IPS-NIHi7 (cell line): ENCODE results near the gene NYNRIN.
"Not testable (repeated sequence)": the region's sequence is repeated elsewhere in the genome, so short reads cannot be mapped to it uniquely, and the experiment has no call there.

ENCODE experiments used
- DNase-seq: peaks from one replicate; pipeline ENCODE4 v3.0.0; 2012; ENCODE audit warnings: mixed read lengths; ENCODE audit errors: extremely low spot score

NYNRIN gene

GRCh38 chr14:24431569-24432258 lies 32.9 kb downstream of the NYNRIN start:
- DNase-seq, result peak; percentile 93

GRCh38 chr14:24432259-24433131 lies 33.7 kb downstream of the NYNRIN start:
- no peak for DNase-seq

DNA sequence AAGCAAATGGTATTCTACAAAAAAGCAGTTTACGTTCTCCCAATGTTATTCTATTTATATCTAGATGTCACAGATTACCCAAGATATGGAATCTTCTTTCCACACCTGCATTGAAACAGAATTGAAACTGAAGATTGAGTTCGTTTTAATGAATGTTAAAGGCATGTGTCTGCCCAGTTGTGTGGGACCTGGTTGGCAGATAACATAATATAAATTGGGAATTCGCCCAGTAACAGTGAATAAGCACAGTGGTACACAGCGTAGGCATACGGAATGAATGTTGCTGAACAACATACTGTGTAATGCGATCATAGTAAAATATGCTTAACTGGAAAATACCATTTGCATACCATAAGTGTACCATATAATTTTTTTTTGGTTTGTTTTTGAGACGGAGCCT lies 35.2 kb downstream of the NYNRIN start:
- DNase-seq, result no peak

DNA sequence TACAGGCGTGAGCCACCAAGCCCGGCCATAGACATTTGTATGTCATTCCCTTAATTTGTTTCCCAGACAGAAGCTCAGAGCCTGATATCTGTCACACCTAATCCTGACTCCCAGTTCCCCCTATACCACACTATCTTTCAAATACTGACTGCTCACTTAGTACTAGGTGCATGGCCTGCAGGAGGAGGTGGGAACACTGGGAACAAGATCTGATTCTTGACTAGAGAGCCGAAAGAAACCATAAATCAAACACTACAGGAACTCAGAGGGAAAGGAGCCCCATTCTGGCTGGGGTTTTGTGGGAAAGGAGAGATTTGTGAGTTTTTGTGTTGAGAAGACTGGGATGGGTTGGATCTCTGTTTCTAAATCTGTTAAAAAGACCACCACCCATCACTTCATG lies 35.9 kb downstream of the NYNRIN start:
- no peak for DNase-seq

DNA sequence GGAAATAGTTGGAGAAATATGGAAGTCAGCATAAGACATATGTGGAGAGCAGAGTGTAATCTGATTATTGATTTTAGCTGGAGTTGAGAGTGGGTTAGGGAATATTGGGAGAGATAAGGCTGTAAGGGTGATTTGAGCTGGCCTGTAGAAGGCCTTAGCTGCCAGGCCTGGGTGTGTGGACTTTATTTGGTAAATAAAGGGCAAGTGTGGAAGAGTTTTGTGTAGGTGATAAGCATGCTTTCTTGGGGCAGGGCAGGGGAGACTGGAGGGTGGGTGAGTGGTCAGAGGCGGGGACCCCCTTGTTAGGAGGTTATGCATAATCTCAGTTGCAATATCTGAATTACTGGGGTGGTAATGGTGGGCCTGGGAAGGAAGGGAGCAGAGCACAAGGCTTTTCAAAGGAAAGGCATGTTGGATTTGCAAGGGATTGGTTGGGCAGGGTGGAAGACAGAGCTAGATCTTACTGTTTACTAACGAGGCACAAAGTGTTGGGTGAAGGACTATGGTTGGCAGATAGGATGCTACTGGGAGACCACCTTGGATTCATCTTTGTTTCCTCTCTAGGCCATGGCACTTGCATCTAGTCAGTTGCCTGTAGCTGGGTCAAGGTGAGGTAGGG lies 36.5 kb downstream of the NYNRIN start:
- DNase-seq, result no peak

DNA sequence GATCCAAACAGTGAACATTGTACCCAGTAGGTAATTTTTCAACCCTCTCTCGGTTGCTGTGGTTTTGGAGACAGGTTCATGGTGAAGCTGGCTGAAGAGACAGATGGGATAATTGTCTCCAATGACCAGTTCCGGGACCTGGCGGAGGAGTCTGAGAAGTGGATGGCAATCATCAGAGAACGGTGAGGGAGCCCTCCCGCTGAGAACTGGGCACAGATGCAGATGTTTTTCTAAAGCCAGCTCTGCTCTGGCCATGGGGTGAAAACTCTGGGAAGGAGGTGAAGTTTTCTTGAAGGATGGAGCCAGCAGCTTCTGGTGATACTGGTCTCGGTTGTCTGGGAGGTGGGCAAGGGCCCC lies 37.2 kb downstream of the NYNRIN start:
- DNase-seq, result no peak

DNA sequence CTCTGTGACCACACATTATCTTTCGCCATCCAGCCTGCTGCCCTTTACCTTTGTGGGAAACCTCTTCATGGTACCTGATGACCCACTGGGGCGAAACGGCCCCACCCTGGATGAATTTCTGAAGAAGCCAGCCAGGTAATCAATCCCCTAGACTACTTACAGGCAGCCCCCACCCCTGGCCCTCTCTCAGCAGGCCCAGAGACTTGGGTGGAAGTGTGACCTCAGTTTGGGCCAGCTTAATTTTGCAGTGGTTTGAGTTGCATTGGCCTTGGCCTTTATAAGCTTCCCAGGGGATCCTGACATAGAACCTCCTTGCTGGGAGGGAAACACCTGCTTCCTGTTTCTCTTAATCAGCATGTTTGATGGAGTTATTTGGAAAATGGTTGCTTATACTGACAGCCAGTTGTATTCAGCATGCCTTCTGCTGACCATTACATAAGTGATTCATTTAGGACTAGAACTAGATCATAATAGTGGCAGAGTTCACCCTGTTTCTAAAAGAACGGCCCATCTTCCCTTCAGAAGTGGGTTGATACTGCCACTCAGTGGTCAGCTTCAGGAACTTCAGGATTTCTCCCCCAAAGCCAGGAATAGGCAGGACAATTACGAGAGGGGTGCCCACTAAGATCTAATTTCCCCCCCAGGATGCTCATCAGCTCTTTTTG lies 37.7 kb downstream of the NYNRIN start:
- peak; percentile 69 for DNase-seq

- no peak for DNase-seq
Measured at GRCh38 chr14:24437020-24437735, 38.4 kb downstream of the NYNRIN start.

- no peak for DNase-seq
Measured at GRCh38 chr14:24437736-24438067, 38.9 kb downstream of the NYNRIN start.

GRCh38 chr14:24438223-24439097 lies 39.7 kb downstream of the NYNRIN start:
- no peak for DNase-seq

DNA sequence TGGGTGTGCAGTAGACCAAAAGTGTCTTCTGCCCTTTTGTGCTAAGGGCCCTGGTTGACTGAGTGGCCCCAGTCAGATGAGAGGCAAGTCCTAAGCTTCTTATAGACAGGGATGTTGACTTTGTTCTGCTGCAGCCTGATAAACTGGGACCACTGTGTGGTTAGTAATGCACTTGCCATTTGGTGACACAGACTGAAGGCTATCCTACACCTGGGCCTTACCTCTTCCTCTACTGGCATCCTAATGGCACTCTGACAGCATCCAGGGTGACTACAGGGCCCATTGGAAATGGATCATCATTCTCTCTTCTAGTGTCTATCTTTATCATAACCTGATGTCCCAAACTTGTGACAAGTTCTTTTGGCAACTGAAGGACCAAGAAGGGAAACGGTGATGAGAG lies 40.5 kb downstream of the NYNRIN start:
- no peak for DNase-seq

DNA sequence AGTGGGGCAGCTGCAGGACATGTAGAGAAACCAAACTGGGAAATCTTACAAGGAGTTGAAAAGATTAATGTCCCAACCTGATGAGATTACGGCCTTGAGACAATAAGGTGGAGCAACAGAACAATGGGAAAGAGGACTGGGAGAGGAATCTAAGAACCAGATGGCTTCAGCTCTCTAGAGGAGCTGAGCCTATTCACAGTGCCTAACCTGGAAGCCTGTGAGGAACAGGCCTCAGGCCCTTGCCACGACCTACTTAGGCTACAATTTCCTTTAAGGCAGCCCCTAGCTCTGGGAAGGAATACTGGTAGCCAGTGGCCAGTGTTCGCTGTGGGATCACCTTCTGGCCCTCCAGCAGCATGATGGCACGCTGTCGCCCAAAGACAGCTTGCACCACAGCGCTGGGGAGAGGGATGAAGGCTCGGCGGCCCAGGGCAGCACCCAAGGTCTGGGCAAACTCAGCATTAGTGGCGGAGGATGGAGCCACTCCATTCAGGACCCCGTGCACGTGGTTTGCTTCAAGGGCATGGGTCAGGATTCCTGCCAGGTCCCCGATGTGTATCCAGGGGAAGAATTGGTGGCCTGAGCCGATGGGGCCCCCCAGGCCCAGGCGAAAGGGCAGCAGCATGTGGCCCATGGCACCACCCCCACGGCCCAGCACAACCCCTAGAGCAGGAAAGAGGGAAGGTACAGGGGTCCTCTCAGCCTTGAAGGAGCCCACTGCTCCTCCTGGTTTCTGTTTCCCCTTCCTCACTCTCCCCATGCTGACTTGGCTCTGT lies 41.2 kb downstream of the NYNRIN start:
- DNase-seq, result no peak

GRCh38 chr14:24440606-24441399 lies 42.0 kb downstream of the NYNRIN start:
- no peak for DNase-seq

- DNase-seq, result no peak
Measured at GRCh38 chr14:24441485-24441884, 42.7 kb downstream of the NYNRIN start.

DNA sequence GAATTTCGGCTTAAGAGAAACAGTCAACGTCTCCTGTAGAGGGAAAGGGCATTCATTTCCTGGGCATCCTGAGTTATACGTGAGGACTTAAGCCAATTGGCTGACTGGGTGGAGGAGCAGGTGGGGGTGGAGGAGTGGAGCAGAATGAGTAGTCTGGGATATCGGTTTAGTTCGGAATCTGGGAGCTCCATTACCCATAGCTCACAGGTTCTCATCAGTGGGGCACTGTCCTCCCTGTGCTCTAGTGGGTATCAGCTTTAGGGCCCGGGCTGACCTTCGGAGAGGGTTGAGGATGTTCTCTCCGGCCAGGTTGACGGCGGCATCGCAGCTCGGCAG lies 43.1 kb downstream of the NYNRIN start:
- DNase-seq, result no peak

- peak; percentile 97 for DNase-seq
Measured at GRCh38 chr14:24442240-24443052, 43.6 kb downstream of the NYNRIN start, which contains the start of gene SDR39U1. SDR39U1 (minus strand) TSS chr14:24442776; CDS start chr14:24442769, 7 bp downstream.

- DNase-seq, result no peak
Measured at GRCh38 chr14:24443053-24443665, 44.4 kb downstream of the NYNRIN start.

DNA sequence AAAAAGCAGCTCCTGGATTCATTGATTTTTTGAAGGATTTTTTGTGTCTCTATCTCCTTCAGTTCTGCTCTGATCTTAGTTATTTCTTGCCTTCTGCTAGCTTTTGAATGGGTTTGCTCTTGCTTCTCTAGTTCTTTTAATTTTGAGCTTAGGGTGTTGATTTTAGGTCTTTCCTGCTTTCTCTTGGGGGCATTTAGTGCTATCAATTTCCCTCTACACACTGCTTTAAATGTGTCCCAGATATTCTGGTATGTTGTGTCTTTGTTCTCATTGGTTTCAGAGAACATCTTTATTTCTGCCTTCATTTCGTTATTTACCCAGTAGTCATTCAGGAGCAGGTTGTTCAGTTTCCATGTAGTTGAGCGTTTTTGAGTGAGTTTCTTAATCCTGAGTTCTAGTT lies 52.0 kb downstream of the NYNRIN start:
- DNase-seq, result not testable (repeated sequence)
